ENCODE results near the gene KCNQ1.

GRCh38 chr11:2806351-2807024, 361.7 kb downstream of the KCNQ1 start:
- TF ChIP-seq POLR2A (IDR thresholded peaks at IDR 0.05; ENCODE audit: low read length) = no peak
- TF ChIP-seq GATA1 (IDR thresholded peaks at IDR 0.05; ENCODE audit: low read depth, low read length) = no peak
